Panc1 (cell line): Measurements from ENCODE around the gene MST1R. TPM values are rescaled to one million over a fixed set of nuclear protein-coding genes. Genes with fewer than 3 reads are reported as not detected.

Source experiments
- ATAC-seq: fragments of 200-7000 bp; cut with Tn5 transposase; 2 replicates; pipeline ENCODE4 v1.9.1; 2020; ENCODE audit warnings: mild to moderate bottlenecking, moderate library complexity
- BruUV-seq: library from RNA; stranded (reverse); fragments of 400-500 nt; replicated peaks from 2 replicates; lab custom pipeline; 2021; lab: Mats Ljungman, UMichigan
- CTCF ChIA-PET: fragments of 300-600 bp; sonication (Branson Sonifier 250); formaldehyde crosslinking; loops from one replicate; lab custom pipeline; 2022; ENCODE audit warnings: antibody characterized with exemption; lab: Charles Lee
- POLR2A ChIA-PET: fragments of 300-600 bp; sonication (Branson Sonifier 250); formaldehyde crosslinking; loops from one replicate; lab custom pipeline; 2022; ENCODE audit warnings: antibody characterized with exemption; lab: Charles Lee
- DNase-seq: peaks from one replicate; pipeline ENCODE4 v3.0.0-alpha.2; 2010; ENCODE audit warnings: low read depth, low spot score
- H3K27ac ChIP-seq: 2 replicates; pipeline ENCODE4 v1.5.1; 2011; ENCODE audit warnings: mild to moderate bottlenecking, low read length, inconsistent platforms
- H3K27me3 ChIP-seq: fragments of 200-500 bp; sonication (Bioruptor generic); 2 replicates; pipeline ENCODE4 v1.6.0; 2014; ENCODE audit warnings: low read length, inconsistent platforms; ENCODE audit not compliant: control insufficient read depth, insufficient read depth
- H3K36me3 ChIP-seq: fragments of 200-500 bp; sonication (Bioruptor generic); 2 replicates; pipeline ENCODE4 v1.5.1; 2014; ENCODE audit warnings: inconsistent platforms, mild to moderate bottlenecking, low read length, moderate library complexity; ENCODE audit not compliant: control insufficient read depth, insufficient read depth
- H3K4me1 ChIP-seq: 2 replicates; pipeline ENCODE4 v1.5.1; 2011; ENCODE audit warnings: inconsistent platforms, mild to moderate bottlenecking, low read length, moderate library complexity; ENCODE audit not compliant: control insufficient read depth, insufficient read depth
- H3K4me3 ChIP-seq, 2 experiments: 2 replicates each; pipeline ENCODE4 v1.5.1; 2011 to 2012; ENCODE audit warnings: low read depth in 2 of 2, low read length in 2 of 2, mild to moderate bottlenecking in 2 of 2, inconsistent platforms in 1 of 2, moderate library complexity in 1 of 2
- H3K9me3 ChIP-seq: fragments of 200-500 bp; sonication (Bioruptor generic); 2 replicates; pipeline ENCODE4 v1.5.1; 2014; ENCODE audit warnings: low read depth, mild to moderate bottlenecking, inconsistent platforms, low read length, moderate library complexity; ENCODE audit not compliant: control insufficient read depth, insufficient read depth
- CTCF ChIP-seq: fragments of 450-650 bp; IDR thresholded peaks from 2 replicates; pipeline ENCODE4 v1.5.1; 2017; ENCODE audit warnings: mild to moderate bottlenecking
- POLR2AphosphoS5 ChIP-seq: IDR thresholded peaks from 2 replicates; pipeline ENCODE4 v1.6.1; 2012; ENCODE audit warnings: mild to moderate bottlenecking, low read depth, low read length, moderate library complexity
- REST ChIP-seq, 2 experiments: IDR thresholded peaks; 2 replicates each; pipeline ENCODE4 v1.6.1; 2011 to 2012; ENCODE audit warnings: low read depth in 2 of 2, control low read depth in 1 of 2, low read length in 1 of 2, mild to moderate bottlenecking in 1 of 2, moderate library complexity in 1 of 2; ENCODE audit not compliant: insufficient read depth in 1 of 2
- SIN3A ChIP-seq: IDR thresholded peaks from 2 replicates; pipeline ENCODE4 v1.6.1; 2012; ENCODE audit warnings: low read depth, mild to moderate bottlenecking, low read length, moderate library complexity, borderline replicate concordance; ENCODE audit not compliant: insufficient read depth
- TCF7L2 ChIP-seq: IDR thresholded peaks from 2 replicates; pipeline ENCODE4 v1.6.1; 2011; ENCODE audit warnings: mild to moderate bottlenecking, low read depth, low read length, inconsistent platforms
- in situ Hi-C: cut with HindIII; loops from 2 replicates; pipeline ENCODE4 v1.10.0; 2016; ENCODE audit warnings: low sequenced_read_pairs, low pct_unique_long_range_greater_than_20kb
- intact Hi-C: fragments of 100-400 bp; cut with micrococcal nuclease; formaldehyde crosslinking; loops from one replicate; pipeline ENCODE4 v1.10.0; 2022; ENCODE audit not compliant: unreplicated experiment
- total RNA-seq: library from RNA; stranded (reverse); gene quantifications from one replicate; pipeline ENCODE4 v1.2.1, GENCODE V29; 2021; ENCODE audit not compliant: unreplicated experiment

MST1R gene
- total RNA-seq, 1 experiment from 2014 or later: 27.5 TPM

GRCh38 chr3:49845694-49846093, 58.0 kb downstream of the MST1R start:
- intact Hi-C loops: no loop called here
- CTCF ChIA-PET: no interaction called here
- no peak for ATAC-seq

GRCh38 chr3:49844464-49845183, 59.0 kb downstream of the MST1R start:
- no TSS peak for BruUV-seq
- ChIA-PET POLR2A (no interaction called here), CTCF (no interaction called here)
- TF ChIP-seq REST (IDR thresholded peaks at IDR 0.05; ENCODE audit: insufficient read depth in 1 of 2, low read depth in 2 of 2, low read length in 1 of 2): no peak
- no peak for TF ChIP-seq TCF7L2
- no peak for TF ChIP-seq POLR2AphosphoS5
- no peak for TF ChIP-seq CTCF
- H3K4me1 ChIP-seq: no peaks in the 10 kb centered on the region
- DNase-seq (no peak), ATAC-seq (no peak)
- H3K36me3 ChIP-seq: peaks cover 2% of the 10 kb centered on the region; the same call in 1 of the 2 replicates
- intact Hi-C loops: no loop called here
- H3K9me3 ChIP-seq: no peaks in the 10 kb centered on the region
- H3K4me3 ChIP-seq: no peak overlapping the region
- H3K27ac ChIP-seq: no peak overlapping the region
- no peaks in the 10 kb centered on the region for H3K27me3 ChIP-seq
- in situ Hi-C loops: no loop called here

More at GRCh38 chr3:49845694-49846093, 58.0 kb downstream of the MST1R start:
- no peaks in the 10 kb centered on the region for H3K4me1 ChIP-seq
- no peak for DNase-seq
- peaks cover 2% of the 10 kb centered on the region; the same call in 1 of the 2 replicates for H3K36me3 ChIP-seq
- no peak overlapping the region for H3K4me3 ChIP-seq
- no peaks in the 10 kb centered on the region for H3K9me3 ChIP-seq
- in situ Hi-C loops: no loop called here
- POLR2A ChIA-PET: no interaction called here
- TF ChIP-seq POLR2AphosphoS5: no peak
- TF ChIP-seq REST (IDR thresholded peaks at IDR 0.05; ENCODE audit: insufficient read depth in 1 of 2, low read depth in 2 of 2, low read length in 1 of 2): no peak
- TF ChIP-seq SIN3A: no peak
- TF ChIP-seq TCF7L2: no peak
- no peak for TF ChIP-seq CTCF
- no peak overlapping the region for H3K27ac ChIP-seq
- no TSS peak for BruUV-seq
- no peaks in the 10 kb centered on the region for H3K27me3 ChIP-seq
